GM18907 (cell line): ENCODE measurements around the gene MKNK2.

Experiments used
- ATAC-seq: cut with Tn5 transposase; IDR thresholded peaks from one replicate; pipeline ENCODE4 v1.9.1; 2021; ENCODE audit warnings: mild to moderate bottlenecking, moderate library complexity; ENCODE audit not compliant: unreplicated experiment

The MKNK2 gene

DNA sequence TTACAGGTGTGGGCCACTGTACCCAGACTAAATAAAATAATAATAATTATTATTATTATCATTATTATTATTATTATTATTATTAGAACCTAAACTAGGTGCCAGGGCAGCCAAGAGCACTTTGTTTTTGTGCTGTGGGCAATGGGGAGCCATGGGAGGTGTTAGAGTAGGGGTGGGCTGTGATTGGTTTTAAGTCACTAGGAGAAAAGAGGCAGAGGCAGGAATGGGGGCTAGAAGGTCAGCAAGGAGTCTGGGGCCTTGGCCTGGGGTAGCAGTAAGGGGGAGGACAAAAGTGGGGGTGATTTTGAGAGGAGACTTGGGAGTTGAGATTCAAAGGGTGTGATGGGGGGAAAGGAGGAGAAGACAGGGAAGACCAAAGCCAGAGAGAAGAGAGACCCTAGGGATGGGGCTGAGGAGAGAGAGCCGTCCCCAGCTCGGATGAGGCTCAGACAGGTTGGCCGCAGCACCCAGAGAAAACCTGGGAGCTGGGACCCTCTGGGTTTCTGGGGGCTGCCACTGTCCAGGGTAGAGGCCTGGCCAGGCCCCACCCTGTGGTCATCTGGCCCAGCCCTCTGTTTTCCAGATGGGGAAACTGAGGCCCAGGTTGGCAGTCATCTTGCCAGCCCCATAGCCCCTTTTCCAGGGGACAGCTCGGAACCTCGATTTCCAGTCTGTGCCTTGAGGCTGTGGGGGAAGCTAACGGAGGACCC is 17.8 kb downstream of the MKNK2 start:
- ATAC-seq = no peak

DNA sequence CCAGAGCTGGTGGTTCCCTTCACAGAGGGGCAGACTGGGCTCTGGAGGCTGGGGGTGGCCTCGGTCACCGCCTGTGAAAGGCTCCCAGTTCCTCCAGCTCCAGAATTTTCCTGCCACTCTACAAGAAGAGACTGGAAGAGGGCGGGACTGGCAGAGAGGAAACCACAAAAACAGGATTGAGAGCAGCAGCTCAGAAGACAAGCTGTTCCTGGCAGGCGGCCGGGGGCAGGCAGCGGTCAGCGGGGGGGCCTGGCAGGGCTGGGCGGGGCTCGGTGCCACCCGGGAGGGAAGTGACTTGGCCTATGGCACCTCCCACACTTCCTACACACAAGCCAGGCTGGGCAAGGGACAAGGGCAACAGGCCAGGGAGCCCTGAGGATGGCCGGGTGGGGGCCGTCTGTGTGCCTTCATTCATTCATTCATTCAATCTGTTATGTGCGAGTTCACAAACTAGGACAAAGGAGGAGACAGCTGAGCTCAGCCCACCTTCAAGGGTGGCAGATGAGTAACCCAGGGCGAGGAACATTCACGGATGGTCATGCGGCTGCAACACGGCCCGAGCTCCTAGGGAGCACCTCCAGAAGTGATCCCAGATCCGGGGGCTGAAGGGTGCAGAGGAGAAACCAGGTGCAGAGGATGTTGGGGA is 18.6 kb downstream of the MKNK2 start:
- no peak for ATAC-seq

DNA sequence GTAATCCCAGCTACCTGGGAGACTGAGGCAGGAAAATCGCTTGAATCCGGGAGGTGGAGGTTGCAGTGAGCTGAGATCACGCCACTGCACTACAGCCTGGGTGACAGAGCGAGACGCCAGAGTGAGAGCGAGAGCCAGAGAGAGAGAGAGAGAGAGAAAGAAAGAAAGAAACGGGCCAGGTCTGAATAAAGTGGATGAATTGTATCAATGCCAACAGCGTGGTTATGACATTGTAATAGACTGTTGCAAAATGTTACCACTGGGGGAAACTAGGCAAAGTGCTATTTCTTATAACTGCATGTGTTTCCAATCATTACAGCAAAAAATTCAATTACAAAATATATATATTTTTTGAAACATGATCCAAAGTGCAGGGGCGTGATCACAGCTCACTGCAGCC is 23.7 kb downstream of the MKNK2 start:
- ATAC-seq = no peak

DNA sequence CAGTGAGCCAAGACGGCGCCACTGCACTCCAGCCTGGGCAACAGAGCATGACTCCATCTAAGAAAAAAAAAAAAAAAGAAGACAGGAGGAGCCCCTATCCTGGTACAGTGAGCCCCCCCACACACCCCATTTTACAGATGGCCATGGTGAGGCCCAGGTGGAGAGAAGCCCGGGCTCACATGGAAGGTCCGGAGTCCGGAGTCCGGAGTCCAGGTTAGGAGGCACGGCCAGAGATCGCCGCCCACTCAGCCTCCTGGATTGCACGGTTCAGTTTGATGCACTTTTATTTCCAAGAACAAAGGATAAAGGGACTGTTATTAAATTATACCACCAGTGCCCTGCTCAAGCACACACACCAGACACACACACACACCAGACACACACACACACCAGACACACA is 24.3 kb downstream of the MKNK2 start:
- no peak for ATAC-seq

DNA sequence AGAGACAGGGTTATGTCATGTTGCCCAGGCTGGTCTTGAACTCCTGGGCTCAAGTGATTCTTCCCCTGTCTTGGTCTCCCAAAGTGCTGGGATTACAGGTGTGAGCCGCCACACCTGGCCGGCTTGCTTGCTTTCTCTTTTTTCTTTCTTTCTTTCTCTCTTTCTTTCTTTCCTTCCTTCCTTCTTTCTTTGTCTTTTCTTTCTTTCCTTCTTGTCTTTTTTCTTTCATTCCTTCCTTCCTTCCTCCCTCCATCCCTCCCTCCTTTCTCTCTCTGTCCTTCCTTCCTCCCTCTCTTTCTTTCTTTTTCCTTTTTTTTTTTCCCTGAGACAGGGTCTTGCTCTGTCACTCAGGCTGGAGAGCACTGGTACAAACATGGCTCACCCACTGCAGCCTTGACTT is 28.8 kb downstream of the MKNK2 start:
- ATAC-seq = no peak

DNA sequence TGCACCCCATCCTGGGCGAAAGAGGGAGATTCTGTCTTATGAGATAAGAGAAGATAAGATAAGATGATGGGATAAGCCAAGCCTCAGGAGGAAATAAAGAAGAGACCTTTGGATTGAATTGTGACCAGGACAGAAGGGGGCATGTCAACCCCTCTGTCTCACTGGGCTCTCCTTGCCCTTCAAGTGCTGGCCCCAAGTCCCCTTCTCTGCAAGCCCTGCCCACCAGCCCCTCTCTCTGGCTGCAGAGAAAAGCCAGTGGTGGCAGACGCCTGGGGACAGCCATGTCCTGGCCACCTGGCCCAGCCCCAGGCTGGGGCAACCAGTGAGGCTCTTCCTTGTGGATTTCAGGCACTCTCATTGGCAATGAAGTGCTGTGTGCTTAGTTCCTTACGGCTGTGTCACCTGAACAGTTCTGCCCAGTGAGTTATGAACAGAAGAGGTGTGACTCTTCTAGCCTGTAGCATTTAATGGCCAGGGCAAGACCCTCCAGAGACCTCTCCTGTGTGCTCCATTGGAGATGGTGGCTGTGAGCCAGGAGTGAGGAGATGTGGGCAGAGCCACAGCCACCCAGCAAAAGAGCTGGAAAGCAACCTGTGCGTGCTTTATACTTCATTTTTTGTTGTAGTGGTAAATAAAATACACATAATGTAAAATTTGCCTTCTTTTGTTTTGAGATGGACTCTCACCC is 29.4 kb downstream of the MKNK2 start:
- no peak for ATAC-seq

DNA sequence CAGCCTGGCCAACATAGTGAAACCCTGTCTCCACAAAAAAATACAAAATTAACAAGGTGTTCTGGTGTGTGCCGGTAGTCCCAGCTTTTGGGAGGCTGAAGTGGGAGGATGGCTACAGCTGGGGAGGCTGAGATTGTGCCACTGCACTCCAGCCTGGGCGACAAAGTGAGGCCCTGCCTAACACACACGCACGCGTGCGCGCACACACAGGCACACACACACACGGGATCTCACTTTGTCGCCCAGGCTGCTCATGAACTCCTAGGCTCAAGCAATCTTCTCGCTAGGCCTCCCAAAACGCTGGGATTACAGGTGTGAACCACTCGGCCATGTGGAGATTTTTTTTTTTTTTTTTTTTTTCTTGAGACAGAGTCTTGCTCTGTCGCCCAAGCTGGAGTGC is 32.3 kb downstream of the MKNK2 start:
- no peak for ATAC-seq

DNA sequence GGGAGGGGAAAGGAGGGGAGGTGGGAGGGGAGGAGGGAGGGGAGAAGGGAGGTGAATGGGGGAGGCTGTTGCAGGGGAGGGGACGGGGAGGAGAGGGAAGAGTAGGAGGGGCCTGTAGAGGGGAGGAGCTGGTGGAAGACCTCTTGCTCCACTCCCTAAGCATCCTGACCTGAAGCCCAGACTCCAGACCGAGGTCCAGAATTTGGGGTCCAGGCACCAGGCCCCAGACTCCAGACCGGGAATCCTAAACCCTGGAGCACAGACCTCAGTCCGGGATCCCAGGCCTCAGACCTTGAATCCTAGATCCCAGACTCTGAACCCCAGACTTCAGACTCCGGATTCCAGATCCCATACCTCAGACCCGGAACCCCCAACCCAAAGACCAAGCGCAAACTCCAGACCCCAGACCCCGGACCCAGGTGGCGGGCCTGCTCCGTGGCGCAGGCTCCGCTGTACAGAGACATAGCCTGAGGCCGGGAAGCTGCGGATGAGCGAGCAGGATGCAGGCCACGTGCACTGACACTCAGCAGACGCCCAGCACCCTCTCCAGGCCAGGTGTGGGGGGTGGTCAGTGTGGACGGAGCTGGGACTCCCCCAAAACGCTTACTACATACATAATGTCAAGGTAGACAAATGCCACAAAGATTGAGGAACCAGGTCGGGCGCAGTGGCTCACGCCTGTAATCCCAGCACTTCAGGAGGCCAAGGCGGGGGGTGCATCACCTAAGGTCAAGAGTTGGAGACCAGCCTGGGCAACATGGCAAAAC is 34.8 kb downstream of the MKNK2 start:
- no peak for ATAC-seq

DNA sequence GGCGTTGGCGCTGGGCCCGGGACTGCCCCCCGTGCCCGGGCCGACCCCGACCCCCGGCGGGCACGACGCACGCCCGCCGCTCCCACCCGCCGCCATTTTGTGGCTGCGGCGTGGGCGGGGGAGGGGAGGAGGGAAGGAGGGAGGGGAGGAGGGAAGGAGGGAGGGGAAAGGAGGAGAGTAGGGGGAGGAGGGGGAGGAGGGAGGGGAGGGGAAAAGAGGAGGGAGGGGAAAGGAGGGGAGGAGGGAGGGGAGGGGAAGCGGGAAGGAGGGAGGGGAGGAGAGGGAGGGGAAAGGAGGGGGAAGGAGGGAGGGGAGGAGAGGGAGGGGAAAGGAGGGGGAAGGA is 35.5 kb downstream of the MKNK2 start, which contains the start of gene BTBD2:
Gene BTBD2, minus strand, starts transcription at position 107 of the 343 bp plus-strand sequence. Its CDS starts 11 bp downstream, at position 96.
- no peak for ATAC-seq

DNA sequence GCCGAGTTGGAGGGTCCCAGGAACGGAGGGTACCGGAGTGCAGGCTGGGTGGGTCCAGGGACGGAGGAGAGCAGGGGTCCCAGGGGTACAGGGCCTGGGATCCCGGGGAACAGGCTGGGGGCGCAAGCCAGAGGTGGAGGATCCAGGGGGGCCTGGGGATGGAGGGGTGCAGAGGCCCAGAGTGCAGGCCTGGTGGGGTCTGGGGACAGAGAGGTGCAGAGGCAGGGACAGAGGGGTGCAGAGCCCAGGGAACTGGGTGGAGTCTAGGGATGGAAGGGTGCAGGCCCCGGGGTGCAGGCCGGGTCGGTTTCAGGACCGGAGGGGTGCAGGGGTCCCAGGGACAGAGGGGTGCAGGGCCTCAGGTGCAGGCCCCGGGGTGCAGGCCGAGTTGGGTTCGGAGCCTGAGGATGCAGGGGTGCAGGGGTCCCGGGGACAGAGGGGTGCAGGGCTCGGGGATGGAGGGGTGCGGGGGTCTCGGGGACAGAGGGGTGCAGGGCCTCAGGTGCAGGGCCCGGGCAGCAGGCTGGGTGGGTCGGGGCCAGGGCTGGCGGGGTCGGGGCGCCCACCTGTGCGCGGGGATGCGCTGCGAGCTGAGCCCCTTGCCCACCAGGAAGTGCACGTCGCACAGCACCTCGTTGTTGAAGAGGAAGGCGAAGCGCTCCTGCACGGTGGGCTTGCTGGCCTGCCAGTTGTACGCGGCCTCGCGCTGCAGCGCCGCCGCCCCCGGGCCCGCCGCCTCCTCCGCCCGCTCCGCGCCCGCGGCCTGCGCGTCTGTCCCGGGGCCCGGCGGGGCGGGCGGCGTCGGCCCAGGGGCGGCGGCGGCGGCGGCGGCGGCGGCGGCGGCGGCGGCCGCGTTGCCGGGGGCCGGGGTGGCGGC is 36.1 kb downstream of the MKNK2 start:
- no peak for ATAC-seq

DNA sequence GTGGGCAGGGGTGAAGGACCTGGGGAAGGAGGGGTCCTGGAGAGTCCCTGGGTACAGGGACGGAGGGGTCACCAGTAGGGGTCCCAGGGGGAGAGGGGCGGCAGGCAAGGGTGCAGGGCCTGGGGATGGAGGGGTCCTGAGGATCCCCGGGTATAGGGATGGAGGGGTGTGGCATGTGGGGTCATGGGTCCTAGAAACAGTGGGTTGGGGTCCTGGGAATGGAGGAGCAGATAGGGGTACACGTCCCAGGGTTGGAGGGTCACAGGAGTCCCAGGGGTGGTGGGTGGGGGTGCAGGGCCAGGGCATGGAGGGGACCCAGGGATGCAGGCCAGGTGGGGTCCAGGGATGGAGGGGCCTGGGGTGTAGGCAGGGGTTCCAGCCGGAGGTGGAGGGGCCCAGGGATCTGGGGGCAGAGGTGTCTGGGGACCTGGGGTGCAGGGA is 36.9 kb downstream of the MKNK2 start:
- no peak for ATAC-seq

DNA sequence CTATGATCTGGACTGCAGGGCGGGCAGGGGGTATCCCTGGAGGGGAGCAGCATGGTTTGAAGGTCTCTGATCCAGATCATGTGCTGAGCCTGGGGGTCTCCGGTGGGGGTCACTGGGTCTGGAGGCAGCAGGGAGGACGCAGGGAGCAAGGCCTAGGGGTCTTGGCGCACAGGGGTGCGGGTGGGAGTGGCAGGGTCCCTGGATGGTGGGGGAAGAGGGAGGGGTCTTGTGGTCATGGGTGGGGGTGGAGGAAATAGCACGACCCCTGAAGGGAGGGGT is 37.4 kb downstream of the MKNK2 start:
- ATAC-seq = no peak

DNA sequence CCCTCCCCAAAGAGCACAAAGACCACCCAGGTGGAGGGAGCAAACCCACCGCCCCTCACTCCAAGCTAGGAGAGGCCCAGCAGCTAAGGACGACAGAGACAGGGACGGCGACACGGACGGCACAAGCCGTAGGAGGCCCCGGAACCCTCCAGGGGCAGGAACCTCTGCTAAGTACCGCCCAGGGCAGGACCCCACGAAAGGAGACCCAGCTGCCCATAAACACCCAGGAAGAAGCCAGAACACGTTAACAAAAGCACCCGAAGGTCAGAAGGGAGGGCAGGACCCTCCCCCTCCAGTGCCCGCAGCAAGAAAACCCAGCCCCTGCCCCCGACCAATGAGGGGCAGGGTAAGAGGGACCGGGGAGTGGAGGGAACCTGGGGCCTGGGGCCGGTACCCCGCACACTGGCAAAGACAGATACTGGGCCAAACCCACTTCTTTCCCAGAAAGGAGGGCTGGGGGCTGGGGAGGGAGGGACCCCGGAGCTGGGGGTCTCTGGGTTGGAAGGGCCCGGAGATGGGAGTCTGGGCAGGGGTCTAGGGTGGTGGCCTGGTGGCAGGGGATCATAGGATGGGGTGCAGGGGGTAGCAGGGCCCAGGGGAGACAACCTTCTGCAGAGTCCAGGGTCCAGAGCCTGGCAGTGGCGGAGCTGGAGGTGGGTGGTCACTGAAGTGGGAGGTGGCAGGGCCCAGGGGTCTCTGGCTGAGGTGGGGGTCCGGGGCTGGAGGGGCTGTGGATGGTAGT is 37.9 kb downstream of the MKNK2 start:
- no peak for ATAC-seq

DNA sequence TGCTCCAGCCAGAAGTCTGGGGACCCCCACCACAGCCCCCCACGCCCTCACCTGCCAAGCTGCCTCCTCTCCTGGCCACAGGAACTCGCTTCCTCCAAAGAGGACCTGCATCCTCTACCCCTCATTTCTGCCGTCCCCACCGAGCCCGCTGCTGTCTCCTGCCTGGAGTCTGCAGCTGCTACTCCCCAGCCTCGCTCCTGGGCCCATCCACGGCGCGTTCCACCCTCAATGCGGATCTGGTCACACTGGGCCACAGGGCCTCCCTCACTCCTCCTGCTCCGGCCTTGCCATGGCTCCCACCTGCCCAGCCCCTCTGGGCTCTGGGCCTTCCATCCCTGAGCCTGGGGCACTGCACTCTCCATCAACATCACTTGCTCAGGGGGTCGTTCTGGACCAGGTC is 39.9 kb downstream of the MKNK2 start:
- ATAC-seq = no peak

DNA sequence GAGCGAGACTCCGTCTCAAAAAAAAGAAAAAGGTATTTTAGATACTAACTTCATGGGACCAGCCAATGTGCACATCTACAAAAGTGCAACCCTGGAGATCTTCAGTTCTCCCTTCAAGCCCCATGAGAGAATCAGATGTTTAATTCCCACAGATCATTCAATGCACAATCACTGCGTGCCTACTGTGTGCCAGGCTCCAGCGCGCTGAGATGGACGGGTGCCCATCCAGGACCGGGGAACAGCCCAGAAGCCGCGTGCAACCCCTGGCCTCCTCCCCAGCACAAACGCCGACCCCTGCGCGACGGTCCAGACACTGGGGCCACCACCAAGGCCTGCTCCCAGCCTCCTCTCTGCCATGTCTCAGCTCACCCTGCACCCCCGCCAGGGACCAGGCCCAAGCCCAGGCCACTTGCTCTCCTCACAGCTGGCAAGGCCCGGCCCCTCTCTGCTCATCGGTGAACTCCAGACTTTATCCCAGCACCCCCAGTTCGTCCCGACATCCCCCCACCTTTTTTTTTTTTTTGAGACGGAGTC is 40.8 kb downstream of the MKNK2 start:
- ATAC-seq = no peak

DNA sequence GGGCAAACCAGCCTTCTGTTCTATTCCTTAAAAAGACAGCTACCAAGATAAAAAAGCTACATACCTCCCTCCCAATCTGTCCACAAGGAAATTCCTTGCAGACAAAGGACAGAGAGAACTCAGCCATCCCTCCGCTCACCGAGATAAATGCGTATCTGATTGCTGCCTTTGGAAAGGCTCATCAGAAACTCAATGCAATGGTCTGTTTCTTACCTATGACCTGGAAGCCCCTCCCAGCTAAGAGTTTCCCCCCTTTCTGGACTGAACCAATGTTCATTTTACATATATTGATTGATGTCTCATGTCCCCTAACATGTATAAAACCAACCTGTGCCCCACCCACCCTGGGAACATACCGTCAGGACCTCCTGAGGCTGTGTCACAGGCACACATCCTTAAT is 47.2 kb downstream of the MKNK2 start:
- ATAC-seq = no peak

DNA sequence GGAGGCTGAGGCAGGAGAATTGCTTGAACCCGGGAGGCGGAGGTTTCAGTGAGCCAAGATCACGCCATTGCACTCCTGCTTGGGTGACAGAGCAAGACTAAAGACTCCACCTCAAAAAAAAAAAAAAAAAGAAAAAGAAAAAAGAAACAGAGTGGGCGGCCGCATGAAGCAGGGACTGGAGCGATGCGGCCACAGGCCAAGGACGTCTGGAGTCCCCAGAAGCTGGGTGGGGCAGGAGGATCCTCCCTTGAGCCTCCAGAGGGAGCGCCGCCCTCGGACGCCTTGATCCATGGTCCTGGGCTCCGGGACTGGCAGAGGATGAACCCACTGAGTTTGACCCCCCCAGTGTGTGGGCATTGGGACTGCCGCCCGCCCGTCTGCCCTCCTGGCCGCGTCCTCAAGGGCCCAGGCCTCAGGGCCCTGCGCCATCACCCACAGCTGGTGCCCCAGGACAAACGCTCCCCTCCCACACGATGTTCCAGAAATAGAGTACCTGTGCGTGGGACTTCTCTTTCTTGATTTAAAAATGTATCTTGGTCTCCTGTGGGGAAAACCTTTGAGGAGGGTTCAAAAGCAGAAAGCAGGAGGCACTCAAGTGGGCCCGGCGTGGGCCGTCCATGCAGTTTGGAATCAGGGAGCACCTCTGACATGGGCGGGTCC is 51.1 kb downstream of the MKNK2 start:
- ATAC-seq = no peak

DNA sequence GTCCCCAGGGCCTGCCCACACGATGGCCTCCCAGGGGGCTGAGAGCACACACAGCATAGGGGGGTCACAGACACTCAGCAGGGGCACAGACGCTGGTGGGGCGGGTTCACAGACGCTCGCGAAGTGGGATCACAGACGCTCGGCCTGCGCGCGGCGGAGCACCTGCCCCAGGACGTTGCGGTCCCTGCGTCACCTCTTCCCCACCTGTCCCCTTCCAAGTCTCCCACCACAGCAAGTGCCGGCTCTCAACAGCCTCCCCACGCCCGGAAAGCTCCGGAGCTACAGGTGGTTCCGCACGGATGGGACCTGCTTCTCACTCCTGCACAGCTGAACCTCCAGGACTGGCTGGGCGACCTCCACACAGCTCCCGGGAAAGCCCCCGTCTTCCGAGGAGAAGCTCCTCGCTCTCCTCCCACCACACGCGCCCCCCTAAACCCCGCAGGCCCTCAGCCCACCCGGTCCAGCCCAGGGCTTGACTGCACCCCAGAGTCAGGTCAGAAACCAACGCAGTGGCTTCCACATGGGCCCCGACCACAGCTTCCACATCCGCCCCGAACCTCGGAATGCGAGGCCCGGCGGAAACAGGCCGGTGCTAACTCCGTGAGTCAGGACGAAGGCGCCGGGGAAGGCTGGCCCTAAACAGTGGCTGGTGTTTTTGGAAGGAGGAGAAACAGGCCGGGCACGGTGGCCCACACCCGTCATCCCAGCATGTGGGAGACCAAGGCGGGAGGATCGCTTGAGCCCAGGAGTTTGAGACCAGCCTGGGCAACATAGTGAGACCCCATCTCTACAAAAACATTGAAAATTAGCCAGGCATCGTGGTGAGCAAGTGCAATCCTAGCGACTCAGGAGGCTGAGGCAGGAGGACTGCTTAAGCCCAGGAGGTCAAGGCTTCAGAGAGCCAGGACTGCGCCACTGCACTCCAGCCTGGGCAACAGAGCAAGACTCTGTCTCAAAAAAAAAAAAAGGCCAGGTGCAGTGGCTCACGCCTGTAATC is 52.0 kb downstream of the MKNK2 start:
- ATAC-seq = no peak
